ENCODE data around the gene YIF1A.
A peak's percentile ranks its signal among the peaks of the same experiment; 100 is the strongest.

Gene YIF1A

DNA sequence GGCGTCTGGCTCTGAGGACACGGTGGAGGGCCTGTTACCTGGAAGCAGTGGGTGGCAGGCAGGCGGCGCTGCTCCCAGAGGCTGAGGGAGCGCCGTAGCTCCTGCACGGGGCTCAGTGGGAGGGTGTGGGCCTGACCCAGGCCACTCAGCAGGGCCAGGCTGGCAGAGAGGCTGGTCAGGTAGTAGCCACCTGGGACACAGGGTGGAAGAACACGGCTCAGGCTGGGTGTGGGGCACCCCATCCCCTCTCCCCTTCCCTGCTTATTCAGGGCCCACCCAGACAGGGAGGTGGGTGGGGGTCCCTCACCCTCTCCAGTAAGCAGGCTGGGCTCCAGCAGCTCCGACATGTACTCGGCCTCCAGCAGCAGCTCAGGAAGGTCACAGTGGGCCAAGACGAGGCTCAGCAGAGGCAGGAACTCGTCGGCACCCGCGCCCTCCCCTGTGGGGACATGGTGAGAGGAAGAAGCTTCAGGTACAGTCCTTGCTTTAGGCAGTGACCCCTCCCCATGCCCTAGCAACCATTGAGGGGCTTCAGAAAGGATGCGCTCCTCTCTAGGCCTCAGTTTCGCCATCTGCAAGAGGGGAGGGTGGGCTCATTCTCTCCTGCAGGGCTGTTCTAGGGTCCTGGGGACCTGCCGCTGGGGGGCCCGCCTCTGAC is 44.4 kb upstream of the YIF1A start (continued):
- no peak for TF ChIP-seq PRDM10 (tag by site-specific recombination; IDR thresholded peaks at IDR 0.05)
- TF ChIP-seq ZNF23 (tag by site-specific recombination; IDR thresholded peaks at IDR 0.05; ENCODE audit: borderline replicate concordance): no peak
- no peak for TF ChIP-seq ZNF366 (tag by site-specific recombination; conservative IDR thresholded peaks at IDR 0.05)
- TF ChIP-seq KLF7 (tag by site-specific recombination; IDR thresholded peaks at IDR 0.05; ENCODE audit: borderline replicate concordance): no peak

- Histone ChIP-seq H3K9me3 (ENCODE audit: control insufficient read depth, insufficient read depth, low read depth, low read length) (no peaks in the 10 kb centered on the region), H3K4me1 (ENCODE audit: control insufficient read depth, insufficient read depth, low read length) (no peaks in the 10 kb centered on the region), H3K4me3 (ENCODE audit: low read depth, low read length) (no peak overlapping the region), H3K36me3 (ENCODE audit: control insufficient read depth in 2 of 2, insufficient read depth in 1 of 2, low read length in 2 of 2) (peaks cover 0 to 4% of the 10 kb centered on the region in 2 experiments; a peak in 1 of 3 replicates), H3K27ac (ENCODE audit: extremely low read depth, low read depth, low read length) (no peak overlapping the region)
- TF ChIP-seq ZNF792 (tag by site-specific recombination; IDR thresholded peaks at IDR 0.05) (no peak), ZNF623 (tag by site-specific recombination; IDR thresholded peaks at IDR 0.05) (no peak), ZNF664 (tag by site-specific recombination; IDR thresholded peaks at IDR 0.05) (0 out of 2 replicates have a peak, but pooled peaks have one; percentile 12), ZNF654 (tag by site-specific recombination; IDR thresholded peaks at IDR 0.05; ENCODE audit: low read depth) (no peak), ZNF555 (tag by site-specific recombination; conservative IDR thresholded peaks at IDR 0.05) (no peak)
- ChIA-PET CTCF (interaction anchor here (0.6 to 3.1 kb wide), 6 partner anchors 16 to 98 kb away, joined by 3 to 19 read pairs (median 4); no protein-coding TSS in a partner anchor), POLR2A (interaction anchor here (0.6 to 1.8 kb wide), 2 partner anchors 21 to 159 kb away, joined by 3 to 4 read pairs; no protein-coding TSS in a partner anchor)
These were observed 43.7 kb upstream of the YIF1A start for GRCh38 chr11:66332371-66333219.

- H3K4me1 ChIP-seq (ENCODE audit: control insufficient read depth, insufficient read depth, low read length): no peaks in the 10 kb centered on the region
- H3K27ac ChIP-seq (ENCODE audit: extremely low read depth, low read depth, low read length): no peak overlapping the region
- H3K4me3 ChIP-seq (ENCODE audit: low read depth, low read length): no peak overlapping the region
- ChIA-PET CTCF (interaction anchor here (0.8 to 1.3 kb wide), 4 partner anchors 18 to 57 kb away, joined by 4 to 8 read pairs (median 4); no protein-coding TSS in a partner anchor), POLR2A (interaction anchor here (0.6 to 1.8 kb wide), 2 partner anchors 21 to 160 kb away, joined by 3 to 4 read pairs; no protein-coding TSS in a partner anchor)
- no peaks in the 10 kb centered on the region for H3K9me3 ChIP-seq (ENCODE audit: control insufficient read depth, insufficient read depth, low read depth, low read length)
- no peaks in the 10 kb centered on the region for H3K36me3 ChIP-seq (ENCODE audit: control insufficient read depth in 2 of 2, insufficient read depth in 1 of 2, low read length in 2 of 2)
- TF ChIP-seq PRDM6 (tag by site-specific recombination; IDR thresholded peaks at IDR 0.05) (no peak), ZNF211 (tag by site-specific recombination; IDR thresholded peaks at IDR 0.05; ENCODE audit: low read depth) (no peak), ZNF623 (tag by site-specific recombination; IDR thresholded peaks at IDR 0.05) (no peak), AEBP2 (tag by site-specific recombination; IDR thresholded peaks at IDR 0.05; ENCODE audit: borderline replicate concordance) (no peak), ZNF473 (tag by site-specific recombination; IDR thresholded peaks at IDR 0.05) (no peak), EGR2 (tag by site-specific recombination; IDR thresholded peaks at IDR 0.05; ENCODE audit: low read depth) (no peak), ZNF37A (tag by site-specific recombination; IDR thresholded peaks at IDR 0.05) (no peak), ZFP3 (tag by site-specific recombination; IDR thresholded peaks at IDR 0.05; ENCODE audit: low read depth) (no peak), ZBTB17 (tag by site-specific recombination; IDR thresholded peaks at IDR 0.05) (no peak)
- TF ChIP-seq, protein P1, sequence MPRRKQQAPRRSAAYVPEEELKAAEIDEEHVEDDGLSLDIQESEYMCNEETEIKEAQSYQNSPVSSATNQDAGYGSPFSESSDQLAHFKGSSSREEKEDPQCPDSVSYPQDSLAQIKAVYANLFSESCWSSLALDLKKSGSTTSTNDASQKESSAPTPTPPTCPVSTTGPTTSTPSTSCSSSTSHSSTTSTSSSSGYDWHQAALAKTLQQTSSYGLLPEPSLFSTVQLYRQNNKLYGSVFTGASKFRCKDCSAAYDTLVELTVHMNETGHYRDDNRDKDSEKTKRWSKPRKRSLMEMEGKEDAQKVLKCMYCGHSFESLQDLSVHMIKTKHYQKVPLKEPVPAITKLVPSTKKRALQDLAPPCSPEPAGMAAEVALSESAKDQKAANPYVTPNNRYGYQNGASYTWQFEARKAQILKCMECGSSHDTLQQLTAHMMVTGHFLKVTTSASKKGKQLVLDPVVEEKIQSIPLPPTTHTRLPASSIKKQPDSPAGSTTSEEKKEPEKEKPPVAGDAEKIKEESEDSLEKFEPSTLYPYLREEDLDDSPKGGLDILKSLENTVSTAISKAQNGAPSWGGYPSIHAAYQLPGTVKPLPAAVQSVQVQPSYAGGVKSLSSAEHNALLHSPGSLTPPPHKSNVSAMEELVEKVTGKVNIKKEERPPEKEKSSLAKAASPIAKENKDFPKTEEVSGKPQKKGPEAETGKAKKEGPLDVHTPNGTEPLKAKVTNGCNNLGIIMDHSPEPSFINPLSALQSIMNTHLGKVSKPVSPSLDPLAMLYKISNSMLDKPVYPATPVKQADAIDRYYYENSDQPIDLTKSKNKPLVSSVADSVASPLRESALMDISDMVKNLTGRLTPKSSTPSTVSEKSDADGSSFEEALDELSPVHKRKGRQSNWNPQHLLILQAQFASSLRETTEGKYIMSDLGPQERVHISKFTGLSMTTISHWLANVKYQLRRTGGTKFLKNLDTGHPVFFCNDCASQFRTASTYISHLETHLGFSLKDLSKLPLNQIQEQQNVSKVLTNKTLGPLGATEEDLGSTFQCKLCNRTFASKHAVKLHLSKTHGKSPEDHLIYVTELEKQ (tag by site-specific recombination; IDR thresholded peaks at IDR 0.05; ENCODE audit: borderline replicate concordance): no peak
These were observed 42.8 kb upstream of the YIF1A start for GRCh38 chr11:66331542-66332370.

All from HEK293 (cell line).